HG02870 (cell line): Measurements from ENCODE around the gene HBD.
"Not testable (repeated sequence)": the region's sequence is repeated elsewhere in the genome, so short reads cannot be mapped to it uniquely, and the experiment has no call there.

ENCODE experiments used
- ATAC-seq: cut with Tn5 transposase; IDR thresholded peaks from one replicate; pipeline ENCODE4 v1.9.1; 2021; ENCODE audit warnings: mild to moderate bottlenecking, moderate library complexity; ENCODE audit not compliant: unreplicated experiment

Gene HBD

GRCh38 chr11:5253440-5253839 lies 19.2 kb upstream of the HBD start:
- not testable (repeated sequence) for ATAC-seq

- ATAC-seq = no peak
These were observed 18.6 kb upstream of the HBD start for GRCh38 chr11:5252919-5253265.

GRCh38 chr11:5252192-5252918 lies 18.1 kb upstream of the HBD start:
- ATAC-seq = no peak

- no peak for ATAC-seq
These were observed 17.5 kb upstream of the HBD start for GRCh38 chr11:5251746-5252145.

GRCh38 chr11:5250543-5251204 lies 16.4 kb upstream of the HBD start:
- no peak for ATAC-seq

- not testable (repeated sequence) for ATAC-seq
These were observed 15.6 kb upstream of the HBD start, which contains the start of gene HBG1 for GRCh38 chr11:5249807-5250396. Gene HBG1 (minus strand): TSS chr11:5249857. CDS start chr11:5249804, 53 bp downstream.

GRCh38 chr11:5248498-5248897 lies 14.2 kb upstream of the HBD start:
- ATAC-seq = not testable (repeated sequence)

GRCh38 chr11:5247472-5248192 lies 13.3 kb upstream of the HBD start:
- no peak for ATAC-seq

- no peak for ATAC-seq
These were observed 12.6 kb upstream of the HBD start for GRCh38 chr11:5246772-5247471.

GRCh38 chr11:5245155-5245554 lies 10.9 kb upstream of the HBD start:
- no peak for ATAC-seq

- no peak for ATAC-seq
These were observed 9.5 kb upstream of the HBD start for GRCh38 chr11:5243816-5244180.

- peak; percentile 74 for ATAC-seq
These were observed 8.9 kb upstream of the HBD start for GRCh38 chr11:5242933-5243815.

GRCh38 chr11:5242208-5242607 lies 7.9 kb upstream of the HBD start:
- no peak for ATAC-seq

GRCh38 chr11:5241458-5241857 lies 7.2 kb upstream of the HBD start:
- ATAC-seq = no peak

GRCh38 chr11:5240458-5240857 lies 6.2 kb upstream of the HBD start:
- no peak for ATAC-seq

GRCh38 chr11:5240056-5240455 lies 5.8 kb upstream of the HBD start:
- no peak for ATAC-seq

- ATAC-seq = no peak
These were observed 4.8 kb upstream of the HBD start for GRCh38 chr11:5239046-5239445.

GRCh38 chr11:5238486-5238885 lies 4.2 kb upstream of the HBD start:
- no peak for ATAC-seq

GRCh38 chr11:5237420-5237819 lies 3.1 kb upstream of the HBD start:
- ATAC-seq = no peak
